B cell (primary cell): Measurements from ENCODE around the gene IL1RAPL1.

Experiments
- CTCF ChIP-seq: fragments of 200-600 bp; IDR thresholded peaks from one replicate; pipeline ENCODE4 v1.8.0; 2022; ENCODE audit warnings: antibody characterized with exemption, mild to moderate bottlenecking
- EZH2 ChIP-seq: IDR thresholded peaks from 2 replicates; pipeline ENCODE4 v1.6.1; 2012; ENCODE audit warnings: borderline replicate concordance, low read depth, mild to moderate bottlenecking, moderate library complexity, low read length; ENCODE audit not compliant: insufficient read depth, poor library complexity, severe bottlenecking

- TF ChIP-seq CTCF (no peak), EZH2 (no peak)
Observed at GRCh38 chrX:29962061-29962460, 1374.8 kb downstream of the IL1RAPL1 start.
